GM18868 (cell line): Measurements from ENCODE around the gene CACTIN.
"Not testable (repeated sequence)": the region's sequence is repeated elsewhere in the genome, so short reads cannot be mapped to it uniquely, and the experiment has no call there.

Experiments
- ATAC-seq: cut with Tn5 transposase; IDR thresholded peaks from one replicate; pipeline ENCODE4 v1.9.1; 2021; ENCODE audit warnings: mild to moderate bottlenecking, moderate library complexity; ENCODE audit not compliant: unreplicated experiment

The CACTIN gene

GRCh38 chr19:3595521-3596061 is 31.0 kb downstream of the CACTIN start:
- ATAC-seq, result no peak

- no peak for ATAC-seq
Measured at GRCh38 chr19:3593156-3593555, 33.4 kb downstream of the CACTIN start.

- ATAC-seq, result no peak
Measured at GRCh38 chr19:3591876-3592613, 34.5 kb downstream of the CACTIN start.

GRCh38 chr19:3590991-3591659 is 35.5 kb downstream of the CACTIN start:
- ATAC-seq, result no peak

GRCh38 chr19:3589949-3590348 is 36.6 kb downstream of the CACTIN start:
- no peak for ATAC-seq

GRCh38 chr19:3589439-3589838 is 37.2 kb downstream of the CACTIN start:
- ATAC-seq, result no peak

- ATAC-seq, result no peak
Measured at GRCh38 chr19:3586707-3587346, 39.8 kb downstream of the CACTIN start.

GRCh38 chr19:3586127-3586626 is 40.4 kb downstream of the CACTIN start:
- ATAC-seq, result no peak

GRCh38 chr19:3585301-3586126 is 41.1 kb downstream of the CACTIN start, which contains the start of gene GIPC3:
TSS of gene GIPC3 (plus strand) at chr19:3585478. CDS start at chr19:3585598, 120 bp downstream.
- no peak for ATAC-seq

GRCh38 chr19:3584036-3584802 is 42.4 kb downstream of the CACTIN start:
- not testable (repeated sequence) for ATAC-seq

GRCh38 chr19:3581792-3582191 is 44.8 kb downstream of the CACTIN start:
- not testable (repeated sequence) for ATAC-seq

GRCh38 chr19:3580156-3580934 is 46.2 kb downstream of the CACTIN start:
- no peak for ATAC-seq

- no peak for ATAC-seq
Measured at GRCh38 chr19:3578390-3578789, 48.2 kb downstream of the CACTIN start.

GRCh38 chr19:3577723-3578344 is 48.8 kb downstream of the CACTIN start:
- no peak for ATAC-seq

GRCh38 chr19:3576696-3577443 is 49.7 kb downstream of the CACTIN start:
- ATAC-seq, result no peak

GRCh38 chr19:3575949-3576673 is 50.5 kb downstream of the CACTIN start:
- ATAC-seq, result no peak

- no peak for ATAC-seq
Measured at GRCh38 chr19:3575260-3575741, 51.3 kb downstream of the CACTIN start.
